IMR-90 (cell line): ENCODE data around the gene RNU6-9.

Experiments
- BHLHE40 ChIP-seq: fragments of 150-350 bp; IDR thresholded peaks from 2 replicates; pipeline ENCODE4 v1.6.1; 2016; ENCODE audit warnings: mild to moderate bottlenecking, low read depth, low read length
- CEBPB ChIP-seq: IDR thresholded peaks from 2 replicates; pipeline ENCODE4 v1.6.1; 2012; ENCODE audit warnings: low read depth, low read length, improper control_type of control experiment
- MAZ ChIP-seq: IDR thresholded peaks from 2 replicates; pipeline ENCODE4 v1.6.1; 2012; ENCODE audit warnings: low read depth, mild to moderate bottlenecking, low read length, improper control_type of control experiment, moderate library complexity, borderline replicate concordance
- MXI1 ChIP-seq: IDR thresholded peaks from 2 replicates; pipeline ENCODE4 v1.6.1; 2012; ENCODE audit warnings: low read depth, mild to moderate bottlenecking, low read length, moderate library complexity, borderline replicate concordance
- POLR2A ChIP-seq: IDR thresholded peaks from 2 replicates; pipeline ENCODE4 v1.6.1; 2012; ENCODE audit warnings: mild to moderate bottlenecking, low read depth, low read length
- RAD21 ChIP-seq: IDR thresholded peaks from 2 replicates; pipeline ENCODE4 v1.6.1; 2012; ENCODE audit warnings: low read length, improper control_type of control experiment
- RCOR1 ChIP-seq: IDR thresholded peaks from 2 replicates; pipeline ENCODE4 v1.6.1; 2012; ENCODE audit warnings: mild to moderate bottlenecking, low read length, improper control_type of control experiment; ENCODE audit not compliant: insufficient replicate concordance
- RFX5 ChIP-seq: IDR thresholded peaks from 2 replicates; pipeline ENCODE4 v1.8.0; 2012; ENCODE audit warnings: low read depth, mild to moderate bottlenecking, low read length, moderate library complexity
- SMC3 ChIP-seq: fragments of 150-350 bp; IDR thresholded peaks from 2 replicates; pipeline ENCODE4 v1.6.1; 2016; ENCODE audit warnings: low read depth, mild to moderate bottlenecking, antibody characterized with exemption, low read length, moderate library complexity
- TF ChIP-seq, protein P1 (sequence below): conservative IDR thresholded peaks from 2 replicates; pipeline ENCODE4 v1.5.1; 2012; ENCODE audit warnings: mild to moderate bottlenecking, low read depth, low read length, improper control_type of control experiment
- TF ChIP-seq, protein P2 (sequence below): fragments of 150-350 bp; IDR thresholded peaks from 2 replicates; pipeline ENCODE4 v1.6.1; 2017; ENCODE audit warnings: mild to moderate bottlenecking, antibody characterized with exemption, low read length, low read depth
- TF ChIP-seq, protein P3 (sequence below): fragments of 150-350 bp; IDR thresholded peaks from 2 replicates; pipeline ENCODE4 v1.6.1; 2016; ENCODE audit warnings: low read depth, mild to moderate bottlenecking, low read length, moderate library complexity, borderline replicate concordance

DNA sequence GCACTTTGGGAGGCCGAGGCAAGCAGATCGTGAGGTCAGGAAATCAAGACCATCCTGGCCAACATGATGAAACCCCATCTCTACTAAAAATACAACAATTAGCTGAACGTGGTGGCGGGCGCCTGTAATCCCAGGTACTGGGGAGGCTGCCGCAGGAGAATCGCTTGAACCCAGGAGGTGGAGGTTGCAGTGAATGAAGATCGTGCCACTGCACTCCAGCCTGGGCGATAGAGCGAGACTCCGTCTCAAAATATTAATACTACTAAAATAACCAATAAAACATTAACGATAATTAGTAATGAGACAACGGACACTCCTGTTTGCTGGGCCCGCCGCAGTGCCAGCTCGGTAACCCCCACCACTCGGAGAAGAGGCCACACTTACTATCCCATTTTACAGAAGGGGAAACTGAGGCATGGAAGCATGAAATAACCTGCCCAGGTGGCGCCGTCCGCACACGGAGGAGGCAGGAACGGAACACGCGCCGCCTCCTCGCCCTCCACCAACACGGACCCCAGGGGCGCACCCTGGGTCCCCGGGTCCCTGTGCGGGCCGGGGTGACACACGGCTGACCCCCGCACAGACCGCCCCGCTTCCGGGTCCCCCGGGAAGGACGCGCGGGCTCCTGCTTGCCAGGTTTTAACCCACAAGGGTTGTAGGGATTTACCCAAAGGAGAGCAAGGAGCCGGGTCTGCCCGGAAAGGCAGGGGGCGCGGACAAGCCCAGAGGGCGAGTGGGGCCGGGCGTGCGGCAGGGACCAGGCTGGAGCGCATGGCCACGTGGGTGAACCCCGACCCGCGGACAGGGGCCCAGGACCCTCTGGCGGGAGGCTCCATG lies 18.1 kb downstream of the RNU6-9 start:
- TF ChIP-seq, protein P1, sequence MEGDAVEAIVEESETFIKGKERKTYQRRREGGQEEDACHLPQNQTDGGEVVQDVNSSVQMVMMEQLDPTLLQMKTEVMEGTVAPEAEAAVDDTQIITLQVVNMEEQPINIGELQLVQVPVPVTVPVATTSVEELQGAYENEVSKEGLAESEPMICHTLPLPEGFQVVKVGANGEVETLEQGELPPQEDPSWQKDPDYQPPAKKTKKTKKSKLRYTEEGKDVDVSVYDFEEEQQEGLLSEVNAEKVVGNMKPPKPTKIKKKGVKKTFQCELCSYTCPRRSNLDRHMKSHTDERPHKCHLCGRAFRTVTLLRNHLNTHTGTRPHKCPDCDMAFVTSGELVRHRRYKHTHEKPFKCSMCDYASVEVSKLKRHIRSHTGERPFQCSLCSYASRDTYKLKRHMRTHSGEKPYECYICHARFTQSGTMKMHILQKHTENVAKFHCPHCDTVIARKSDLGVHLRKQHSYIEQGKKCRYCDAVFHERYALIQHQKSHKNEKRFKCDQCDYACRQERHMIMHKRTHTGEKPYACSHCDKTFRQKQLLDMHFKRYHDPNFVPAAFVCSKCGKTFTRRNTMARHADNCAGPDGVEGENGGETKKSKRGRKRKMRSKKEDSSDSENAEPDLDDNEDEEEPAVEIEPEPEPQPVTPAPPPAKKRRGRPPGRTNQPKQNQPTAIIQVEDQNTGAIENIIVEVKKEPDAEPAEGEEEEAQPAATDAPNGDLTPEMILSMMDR = no peak
- TF ChIP-seq POLR2A = no peak
- TF ChIP-seq, protein P2, sequence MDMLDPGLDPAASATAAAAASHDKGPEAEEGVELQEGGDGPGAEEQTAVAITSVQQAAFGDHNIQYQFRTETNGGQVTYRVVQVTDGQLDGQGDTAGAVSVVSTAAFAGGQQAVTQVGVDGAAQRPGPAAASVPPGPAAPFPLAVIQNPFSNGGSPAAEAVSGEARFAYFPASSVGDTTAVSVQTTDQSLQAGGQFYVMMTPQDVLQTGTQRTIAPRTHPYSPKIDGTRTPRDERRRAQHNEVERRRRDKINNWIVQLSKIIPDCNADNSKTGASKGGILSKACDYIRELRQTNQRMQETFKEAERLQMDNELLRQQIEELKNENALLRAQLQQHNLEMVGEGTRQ = no peak
- no peak for TF ChIP-seq RFX5
- TF ChIP-seq MXI1 = no peak
- TF ChIP-seq RAD21 = no peak
- TF ChIP-seq BHLHE40 = no peak
- TF ChIP-seq SMC3 = no peak
- no peak for TF ChIP-seq RCOR1
- TF ChIP-seq CEBPB = no peak
- TF ChIP-seq, protein P3, sequence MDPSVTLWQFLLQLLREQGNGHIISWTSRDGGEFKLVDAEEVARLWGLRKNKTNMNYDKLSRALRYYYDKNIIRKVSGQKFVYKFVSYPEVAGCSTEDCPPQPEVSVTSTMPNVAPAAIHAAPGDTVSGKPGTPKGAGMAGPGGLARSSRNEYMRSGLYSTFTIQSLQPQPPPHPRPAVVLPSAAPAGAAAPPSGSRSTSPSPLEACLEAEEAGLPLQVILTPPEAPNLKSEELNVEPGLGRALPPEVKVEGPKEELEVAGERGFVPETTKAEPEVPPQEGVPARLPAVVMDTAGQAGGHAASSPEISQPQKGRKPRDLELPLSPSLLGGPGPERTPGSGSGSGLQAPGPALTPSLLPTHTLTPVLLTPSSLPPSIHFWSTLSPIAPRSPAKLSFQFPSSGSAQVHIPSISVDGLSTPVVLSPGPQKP = no peak
- no peak for TF ChIP-seq MAZ
